Spleen (tissue), 11 donors: ENCODE measurements around the gene SEPTIN2. TPM values are rescaled to one million over a fixed set of nuclear protein-coding genes. Genes with fewer than 3 reads are reported as not detected.

Experiments used
- DNase-seq: peaks from one replicate; pipeline ENCODE4 v3.0.0-alpha.2; 2020
- H3K27ac ChIP-seq, 8 donors: fragments of 200-600 bp; sonication (generic) in 7 of 8; 1 replicate in 4 of 8; 2 replicates in 4 of 8; pipeline versions ENCODE4 v1.5.0 to v1.8.0; 2016 to 2021; ENCODE audit warnings: inconsistent platforms in 4 of 8, mild to moderate bottlenecking in 4 of 8, moderate library complexity in 1 of 8
- H3K27me3 ChIP-seq, 7 donors: fragments of 200-600 bp; sonication (generic) in 6 of 7; replicated peaks in 1 of 7; 1 replicate in 4 of 7; 2 replicates in 3 of 7; pipeline versions ENCODE4 v1.5.0 to v1.8.0; 2016 to 2021; ENCODE audit warnings: inconsistent platforms in 3 of 7, mild to moderate bottlenecking in 1 of 7
- H3K36me3 ChIP-seq, 6 donors: fragments of 200-600 bp; sonication (generic) in 5 of 6; 1 replicate in 4 of 6; 2 replicates in 2 of 6; pipeline versions ENCODE4 v1.5.0 to v1.8.0; 2016 to 2021; ENCODE audit warnings: inconsistent platforms in 2 of 6
- H3K4me1 ChIP-seq, 6 donors: fragments of 200-600 bp; sonication (generic) in 5 of 6; 1 replicate in 3 of 6; 2 replicates in 3 of 6; pipeline versions ENCODE4 v1.5.0 to v1.8.0; 2016 to 2021; ENCODE audit warnings: inconsistent platforms in 3 of 6
- H3K4me3 ChIP-seq, 8 donors: fragments of 200-600 bp; sonication (generic) in 7 of 8; 1 replicate in 4 of 8; 2 replicates in 4 of 8; pipeline versions ENCODE4 v1.5.0 to v1.8.0; 2016 to 2021; ENCODE audit warnings: inconsistent platforms in 4 of 8, mild to moderate bottlenecking in 4 of 8, moderate library complexity in 2 of 8
- H3K9me3 ChIP-seq, 8 donors: fragments of 200-600 bp; sonication (generic) in 7 of 8; 1 replicate in 4 of 8; 2 replicates in 4 of 8; pipeline versions ENCODE4 v1.5.0 to v1.8.0; 2016 to 2021; ENCODE audit warnings: inconsistent platforms in 4 of 8
- CTCF ChIP-seq, 11 experiments: fragments of 200-600 bp in 7 of 11; fragments of 450-650 bp in 4 of 11; sonication (generic) in 4 of 11; IDR thresholded peaks in 8 of 11; conservative IDR thresholded peaks in 3 of 11; 1 replicate in 7 of 11; 2 replicates in 4 of 11; pipeline versions ENCODE4 v1.4.0 to v1.8.0; 2016 to 2021; ENCODE audit warnings: antibody characterized with exemption in 11 of 11, inconsistent platforms in 4 of 11, mild to moderate bottlenecking in 1 of 11
- POLR2A ChIP-seq, 3 donors: fragments of 450-650 bp; IDR thresholded peaks; one replicate each; pipeline ENCODE4 v1.5.1; 2017; ENCODE audit warnings: antibody characterized with exemption in 3 of 3, mild to moderate bottlenecking in 1 of 3
- POLR2AphosphoS5 ChIP-seq, 3 donors: sonication (generic); formaldehyde crosslinking; IDR thresholded peaks; one replicate each; pipeline ENCODE4 v1.5.1; 2017; ENCODE audit warnings: antibody characterized with exemption in 3 of 3
- WGBS, 5 donors: extraction: QIAGEN DNeasy Blood & Tissue Kit in 3 of 5; methylation state at CpG; one replicate each; pipeline versions ENCODE4 v1.1.5 to v1.1.7; 2013 to 2018; 5-methylcytosine and 5-hydroxymethylcytosine counted together
- intact Hi-C: fragments of 100-400 bp; cut with DNase I; formaldehyde crosslinking; loops from one replicate; pipeline ENCODE4 v1.15.0; 2023; ENCODE audit warnings: low total_unique reads
- polyA plus RNA-seq, 3 donors: library from polyadenylated mRNA; stranded (reverse); fragments of 200-250 nt; gene quantifications; one replicate each; pipeline ENCODE4 v1.2.1, GENCODE V29; 2013
- total RNA-seq, 7 donors: library from RNA; depleted of rRNA in 3 of 7; stranded (reverse); fragments of >200 nt in 3 of 7; fragmentation: NEBNext Ultra II Directional in 4 of 7; extraction: Animal tissue kit (Norgen Biotek cat#: 25700) in 4 of 7; gene quantifications; one replicate each; pipeline versions ENCODE4 v1.1.0 to v1.2.1, GENCODE V29; 2016 to 2021
- donor health status: healthy with polysubstance abuse.
- donor health status: DM: no; HTN: no; CAD: no; lungs with moderate emphysema.
- donor health status: DM: no; HTN: no; CAD: no.
- donor health status: Bipolar disorder and iron deficiency.
- donor health status: healthy.
- donor health status: DM: no; HTN: no; CAD: no.
- donor health status: DM: yes; HTN: yes; CAD: no.

Gene SEPTIN2
- total and polyA plus RNA-seq, 10 donors = 90.3 to 350 (median 279) TPM

GRCh38 chr2:241386519-241386918 is 70.8 kb downstream of the SEPTIN2 start:
- intact Hi-C loops = no loop called here
- H3K36me3 ChIP-seq = peaks cover 0 to 26% (median 3%) of the 10 kb centered on the region in 6 donors
- H3K9me3 ChIP-seq = no peaks in the 10 kb centered on the region
- no peak for TF ChIP-seq POLR2A (IDR thresholded peaks at IDR 0.05)
- no peak for TF ChIP-seq POLR2AphosphoS5 (IDR thresholded peaks at IDR 0.05)
- no peak for TF ChIP-seq CTCF (IDR thresholded peaks at IDR 0.05 in 8 of 11, conservative IDR thresholded peaks at IDR 0.05 in 3 of 11)
- H3K27ac ChIP-seq = no peak overlapping the region
- H3K4me3 ChIP-seq = no peak overlapping the region
- 79 to 91% (median 86%) methylated on average over 6 of the region's 6 CpGs for WGBS, 5 donors
- peaks cover 5 to 28% (median 10%) of the 10 kb centered on the region in 6 donors for H3K4me1 ChIP-seq
- H3K27me3 ChIP-seq = no peaks in the 10 kb centered on the region
- DNase-seq = no peak

GRCh38 chr2:241389697-241390096 is 74.0 kb downstream of the SEPTIN2 start:
- no peaks in the 10 kb centered on the region for H3K9me3 ChIP-seq
- no peak overlapping the region for H3K27ac ChIP-seq
- H3K4me3 ChIP-seq = no peak overlapping the region
- DNase-seq = no peak
- intact Hi-C loops = no loop called here
- H3K27me3 ChIP-seq = no peaks in the 10 kb centered on the region
- H3K4me1 ChIP-seq = peaks cover 3 to 37% (median 14%) of the 10 kb centered on the region in 6 donors
- H3K36me3 ChIP-seq = peaks cover 0 to 5% (median 0%) of the 10 kb centered on the region in 6 donors
- TF ChIP-seq CTCF (IDR thresholded peaks at IDR 0.05 in 8 of 11, conservative IDR thresholded peaks at IDR 0.05 in 3 of 11) (no peak), POLR2A (IDR thresholded peaks at IDR 0.05) (no peak), POLR2AphosphoS5 (IDR thresholded peaks at IDR 0.05) (no peak)
- 70 to 85% (median 76%) methylated on average over 2 of the region's 2 CpGs for WGBS, 5 donors

GRCh38 chr2:241390301-241391206 is 74.8 kb downstream of the SEPTIN2 start:
- H3K27ac ChIP-seq = no peak overlapping the region
- H3K27me3 ChIP-seq = no peaks in the 10 kb centered on the region
- intact Hi-C loops = no loop called here
- H3K4me3 ChIP-seq = no peak overlapping the region
- no peak for DNase-seq
- TF ChIP-seq POLR2AphosphoS5 (IDR thresholded peaks at IDR 0.05) = no peak
- no peak for TF ChIP-seq CTCF (IDR thresholded peaks at IDR 0.05 in 8 of 11, conservative IDR thresholded peaks at IDR 0.05 in 3 of 11)
- no peak for TF ChIP-seq POLR2A (IDR thresholded peaks at IDR 0.05)
- H3K36me3 ChIP-seq = peaks cover 0 to 14% (median 0%) of the 10 kb centered on the region in 6 donors
- WGBS, 5 donors = 70 to 83% (median 76%) methylated on average over 9 of the region's 9 CpGs
- peaks cover 0 to 37% (median 14%) of the 10 kb centered on the region in 6 donors for H3K4me1 ChIP-seq
- no peaks in the 10 kb centered on the region for H3K9me3 ChIP-seq
